Esophagus squamous epithelium (tissue), 4 donors: ENCODE data around the gene TPO.

ENCODE experiments used
- POLR2A ChIP-seq, 4 donors: fragments of 450-650 bp; IDR thresholded peaks; one replicate each; pipeline ENCODE4 v1.6.1; 2017; ENCODE audit warnings: antibody characterized with exemption in 4 of 4, mild to moderate bottlenecking in 4 of 4, moderate library complexity in 3 of 4
- TF ChIP-seq, protein P1 (sequence below), 6 experiments: fragments of 450-650 bp in 4 of 6; fragments of 200-600 bp in 2 of 6; sonication (generic) in 2 of 6; IDR thresholded peaks; one replicate each; pipeline ENCODE4 v1.5.1; 2016 to 2019; ENCODE audit warnings: antibody characterized with exemption in 6 of 6, mild to moderate bottlenecking in 4 of 6, moderate library complexity in 4 of 6

DNA sequence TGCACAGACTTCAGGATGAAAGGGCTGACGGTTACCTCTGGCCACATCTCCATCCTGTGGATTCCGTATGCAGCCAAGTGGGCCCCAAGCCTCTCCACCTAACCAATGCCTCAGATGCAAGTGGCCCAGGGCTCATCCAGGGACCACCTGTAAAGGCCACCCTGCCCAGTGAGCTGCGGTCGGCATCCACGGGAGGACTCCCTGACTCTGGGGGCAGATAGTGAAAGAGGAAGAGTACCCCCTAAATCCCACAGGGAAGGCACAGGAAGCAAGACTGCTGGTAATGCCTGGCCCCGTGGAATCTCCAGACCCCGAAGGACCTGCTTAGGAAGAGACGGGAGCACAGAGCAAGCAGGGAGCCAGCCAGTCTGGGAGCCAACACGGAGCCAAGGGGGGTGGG is 11.2 kb upstream of the TPO start:
- TF ChIP-seq, protein P1, sequence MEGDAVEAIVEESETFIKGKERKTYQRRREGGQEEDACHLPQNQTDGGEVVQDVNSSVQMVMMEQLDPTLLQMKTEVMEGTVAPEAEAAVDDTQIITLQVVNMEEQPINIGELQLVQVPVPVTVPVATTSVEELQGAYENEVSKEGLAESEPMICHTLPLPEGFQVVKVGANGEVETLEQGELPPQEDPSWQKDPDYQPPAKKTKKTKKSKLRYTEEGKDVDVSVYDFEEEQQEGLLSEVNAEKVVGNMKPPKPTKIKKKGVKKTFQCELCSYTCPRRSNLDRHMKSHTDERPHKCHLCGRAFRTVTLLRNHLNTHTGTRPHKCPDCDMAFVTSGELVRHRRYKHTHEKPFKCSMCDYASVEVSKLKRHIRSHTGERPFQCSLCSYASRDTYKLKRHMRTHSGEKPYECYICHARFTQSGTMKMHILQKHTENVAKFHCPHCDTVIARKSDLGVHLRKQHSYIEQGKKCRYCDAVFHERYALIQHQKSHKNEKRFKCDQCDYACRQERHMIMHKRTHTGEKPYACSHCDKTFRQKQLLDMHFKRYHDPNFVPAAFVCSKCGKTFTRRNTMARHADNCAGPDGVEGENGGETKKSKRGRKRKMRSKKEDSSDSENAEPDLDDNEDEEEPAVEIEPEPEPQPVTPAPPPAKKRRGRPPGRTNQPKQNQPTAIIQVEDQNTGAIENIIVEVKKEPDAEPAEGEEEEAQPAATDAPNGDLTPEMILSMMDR (IDR thresholded peaks at IDR 0.05) = no peak
- no peak for TF ChIP-seq POLR2A (IDR thresholded peaks at IDR 0.05)
